GM12875 (cell line): ENCODE measurements around the gene RASSF5.

Source experiments
- H3K4me3 ChIP-seq: one replicate; pipeline ENCODE4 v1.5.1; 2011; ENCODE audit warnings: low read depth, low read length, control low read depth
- TF ChIP-seq, protein P1 (sequence below): IDR thresholded peaks from 2 replicates; pipeline ENCODE4 v1.5.1; 2011; ENCODE audit warnings: low read depth, mild to moderate bottlenecking, control low read depth, inconsistent platforms, low read length, moderate library complexity, borderline replicate concordance; ENCODE audit not compliant: insufficient read depth

RASSF5 gene

DNA sequence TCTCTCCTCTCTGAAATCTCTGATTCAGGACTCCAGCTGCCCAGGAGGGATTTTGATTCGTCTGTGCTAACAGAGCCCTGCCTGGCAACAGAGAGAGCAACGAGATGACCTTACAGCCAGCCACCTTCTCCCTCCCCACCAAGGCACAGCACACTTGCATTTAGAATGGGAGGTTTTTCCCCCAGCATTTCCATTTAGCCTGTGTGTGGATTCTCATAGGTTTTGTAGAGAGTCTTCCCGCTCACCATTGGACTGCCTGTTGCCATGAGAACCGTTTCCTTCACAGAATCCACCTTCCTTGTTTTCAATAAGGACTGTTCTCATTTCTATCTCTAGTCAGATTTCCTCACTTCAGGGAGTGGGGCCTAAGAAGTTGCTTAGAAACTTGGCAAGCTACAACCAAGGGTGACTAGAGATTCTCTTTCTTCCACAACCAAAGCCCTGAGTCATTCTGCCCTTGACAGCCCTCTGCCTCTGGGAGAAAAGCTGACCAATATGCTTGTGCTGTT, 42.8 kb upstream of the RASSF5 start:
- no peak overlapping the region for H3K4me3 ChIP-seq
- TF ChIP-seq, protein P1, sequence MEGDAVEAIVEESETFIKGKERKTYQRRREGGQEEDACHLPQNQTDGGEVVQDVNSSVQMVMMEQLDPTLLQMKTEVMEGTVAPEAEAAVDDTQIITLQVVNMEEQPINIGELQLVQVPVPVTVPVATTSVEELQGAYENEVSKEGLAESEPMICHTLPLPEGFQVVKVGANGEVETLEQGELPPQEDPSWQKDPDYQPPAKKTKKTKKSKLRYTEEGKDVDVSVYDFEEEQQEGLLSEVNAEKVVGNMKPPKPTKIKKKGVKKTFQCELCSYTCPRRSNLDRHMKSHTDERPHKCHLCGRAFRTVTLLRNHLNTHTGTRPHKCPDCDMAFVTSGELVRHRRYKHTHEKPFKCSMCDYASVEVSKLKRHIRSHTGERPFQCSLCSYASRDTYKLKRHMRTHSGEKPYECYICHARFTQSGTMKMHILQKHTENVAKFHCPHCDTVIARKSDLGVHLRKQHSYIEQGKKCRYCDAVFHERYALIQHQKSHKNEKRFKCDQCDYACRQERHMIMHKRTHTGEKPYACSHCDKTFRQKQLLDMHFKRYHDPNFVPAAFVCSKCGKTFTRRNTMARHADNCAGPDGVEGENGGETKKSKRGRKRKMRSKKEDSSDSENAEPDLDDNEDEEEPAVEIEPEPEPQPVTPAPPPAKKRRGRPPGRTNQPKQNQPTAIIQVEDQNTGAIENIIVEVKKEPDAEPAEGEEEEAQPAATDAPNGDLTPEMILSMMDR = no peak

DNA sequence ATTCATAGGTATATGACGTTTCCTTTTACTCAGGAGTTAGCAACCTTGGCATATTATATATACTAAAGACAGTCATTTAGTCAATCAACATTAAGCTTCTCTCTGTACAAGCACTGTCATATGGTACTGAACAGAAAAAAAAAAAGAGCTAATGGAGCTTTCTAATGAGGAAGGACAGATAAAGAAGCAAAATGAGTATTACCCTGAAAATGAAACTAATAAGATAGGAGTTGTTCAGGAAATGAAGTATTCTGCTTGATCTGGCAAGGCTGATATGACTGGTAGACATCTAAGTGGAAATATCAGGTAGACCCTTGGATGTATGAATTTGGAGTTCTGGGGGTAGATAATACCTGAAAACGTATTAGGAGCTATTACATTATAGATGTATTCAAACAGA, 41.4 kb upstream of the RASSF5 start:
- TF ChIP-seq, protein P1 = no peak
- no peak overlapping the region for H3K4me3 ChIP-seq

DNA sequence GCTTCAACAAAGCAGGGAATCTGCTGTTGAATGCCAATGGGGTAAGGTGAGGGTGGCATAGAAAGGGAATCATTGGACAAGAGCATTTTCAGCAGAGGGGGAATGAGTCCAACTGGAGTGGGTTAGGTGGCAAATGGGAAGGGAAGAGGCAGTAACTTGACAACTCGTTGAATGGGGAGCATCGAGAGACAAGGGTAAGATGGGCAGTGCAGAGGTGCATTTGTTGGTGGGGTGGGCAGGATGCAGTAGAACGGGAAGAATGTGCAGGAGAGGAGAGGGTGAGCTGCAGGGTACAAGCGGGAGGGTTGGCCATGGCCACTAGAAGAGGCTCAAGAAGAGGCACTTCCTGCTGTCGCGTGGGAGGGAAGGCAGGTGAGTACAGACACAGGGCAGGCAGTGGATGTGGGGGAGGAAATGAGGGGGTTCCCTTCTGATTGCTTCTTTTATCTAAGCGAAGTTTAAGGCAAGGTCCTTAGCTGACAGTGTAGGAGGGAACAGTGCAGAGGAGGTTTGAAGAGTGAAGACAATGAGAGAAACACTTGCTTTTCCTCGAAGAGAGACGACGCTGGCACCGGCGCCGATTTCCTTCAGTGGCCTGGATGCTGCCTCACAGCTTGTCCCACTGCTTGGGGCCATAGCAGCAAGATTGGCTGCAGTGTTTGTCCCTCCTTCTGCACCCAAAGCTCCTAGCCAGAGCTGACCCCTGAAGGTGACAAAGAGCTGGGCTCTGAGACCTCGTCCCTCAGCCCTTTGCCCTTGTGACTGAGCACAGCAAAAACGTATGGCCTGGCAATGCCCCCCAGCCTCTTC, 40.3 kb upstream of the RASSF5 start:
- TF ChIP-seq, protein P1 = no peak

DNA sequence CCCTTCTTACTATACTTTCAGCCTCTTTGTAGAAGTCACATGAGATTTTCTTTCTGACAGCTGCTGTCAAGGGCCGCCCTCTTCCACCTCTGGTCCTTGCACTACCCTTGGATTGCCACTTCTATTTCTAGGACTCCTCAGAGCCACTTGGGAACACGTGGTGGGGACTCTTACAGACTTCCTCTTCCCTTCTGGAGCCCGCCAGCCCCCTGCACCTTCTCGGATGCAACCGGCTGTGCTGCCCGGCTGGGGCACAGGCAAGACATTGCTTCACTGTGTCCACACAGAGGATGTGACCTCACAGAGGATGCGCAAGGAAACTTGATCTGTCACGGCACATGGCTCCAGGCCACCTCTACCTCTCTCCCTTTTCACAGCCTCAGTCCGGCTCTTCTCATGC, 39.4 kb upstream of the RASSF5 start:
- no peak overlapping the region for H3K4me3 ChIP-seq
- TF ChIP-seq, protein P1 = no peak

More for the DNA sequence above, 40.3 kb upstream of the RASSF5 start:
- H3K4me3 ChIP-seq = no peak overlapping the region

DNA sequence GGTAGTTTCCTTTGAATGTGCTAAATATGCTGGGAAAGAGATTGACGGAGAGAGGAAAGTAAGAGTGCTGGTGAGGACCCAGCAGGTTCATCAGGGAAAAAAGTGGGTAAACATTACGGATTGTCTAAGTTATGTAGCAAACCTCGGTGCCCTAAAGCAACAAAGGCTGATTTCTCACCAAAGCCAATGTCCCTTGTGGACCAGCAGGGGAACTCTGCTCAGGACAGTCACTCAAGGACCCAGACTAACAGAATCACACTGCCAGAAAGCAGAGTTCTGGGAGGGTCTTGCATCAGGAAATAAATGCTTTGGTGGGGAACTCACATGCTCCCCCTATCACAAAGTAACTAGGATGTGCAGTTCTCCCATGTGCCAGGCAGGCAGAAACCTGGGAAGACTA, 38.8 kb upstream of the RASSF5 start:
- H3K4me3 ChIP-seq = no peak overlapping the region
- TF ChIP-seq, protein P1 = peak; percentile 17; the same call in 1 of the 2 replicates

DNA sequence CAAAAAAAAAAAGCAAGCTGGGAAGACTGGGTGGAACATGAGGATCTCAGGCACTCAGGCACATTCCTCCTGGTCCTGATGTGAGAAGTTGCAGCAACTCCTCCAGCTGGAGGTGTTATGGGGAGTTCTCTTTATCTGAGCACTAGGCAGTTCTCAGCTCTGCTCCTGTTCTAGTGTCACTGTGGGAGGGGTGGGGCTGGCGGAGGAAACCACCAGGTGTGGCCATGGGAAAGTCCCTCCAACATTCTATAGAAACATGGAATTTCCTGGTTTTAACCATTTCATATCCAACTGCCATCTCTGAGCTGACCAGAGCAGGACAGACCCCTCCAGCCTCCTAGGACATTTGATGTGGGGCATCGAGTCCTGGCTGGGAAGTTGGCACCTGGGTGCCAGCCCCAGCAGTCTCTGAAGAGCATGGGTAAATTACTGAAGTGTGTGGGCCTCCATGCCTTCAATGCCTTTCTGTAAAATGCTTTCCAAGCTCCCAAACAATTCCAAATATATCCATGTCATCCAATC, 37.9 kb upstream of the RASSF5 start:
- TF ChIP-seq, protein P1 = no peak
- H3K4me3 ChIP-seq = peak overlapping the region; percentile 77
